Measurements from ENCODE around the gene SYTL5.

The SYTL5 gene

DNA sequence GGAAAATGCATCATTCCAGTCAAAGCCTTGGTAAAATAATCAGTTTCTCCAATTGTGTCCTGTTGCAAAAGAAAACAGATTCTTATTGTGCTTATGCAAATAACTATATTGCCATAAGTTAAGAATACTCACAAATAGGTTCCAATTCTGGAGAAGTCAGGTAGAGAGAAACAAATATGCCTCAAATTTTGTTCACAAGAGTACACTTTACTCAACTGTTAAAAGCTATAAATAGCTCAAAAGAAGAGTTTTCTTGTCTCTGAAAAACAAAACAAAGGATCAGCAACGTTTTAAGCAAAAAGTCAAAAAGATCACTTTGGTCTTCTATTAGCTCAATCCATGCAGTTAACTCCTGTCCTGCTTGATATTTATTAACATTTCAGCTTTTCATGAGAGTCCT lies 21.9 kb downstream of the SYTL5 start:
- no peak for ATAC-seq

DNA sequence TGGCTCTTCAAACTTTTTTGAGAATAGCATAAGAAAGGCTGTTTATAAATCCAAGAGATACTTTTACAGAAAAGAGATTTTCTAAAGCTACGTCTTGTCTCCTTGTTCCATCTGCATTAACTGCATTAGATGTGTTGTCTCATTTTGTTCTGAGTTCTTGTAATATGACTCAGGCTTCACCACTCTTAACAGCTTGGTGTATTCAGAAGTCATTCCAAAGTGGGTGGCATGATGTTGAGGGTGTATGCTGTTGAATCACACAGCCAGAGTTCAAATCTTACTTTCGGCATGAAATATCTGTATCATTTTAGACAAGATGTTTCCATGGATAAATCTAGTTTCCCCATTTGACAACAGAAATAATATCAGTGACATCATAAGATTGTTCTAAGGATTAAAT lies 30.1 kb downstream of the SYTL5 start:
- no peak for ATAC-seq

DNA sequence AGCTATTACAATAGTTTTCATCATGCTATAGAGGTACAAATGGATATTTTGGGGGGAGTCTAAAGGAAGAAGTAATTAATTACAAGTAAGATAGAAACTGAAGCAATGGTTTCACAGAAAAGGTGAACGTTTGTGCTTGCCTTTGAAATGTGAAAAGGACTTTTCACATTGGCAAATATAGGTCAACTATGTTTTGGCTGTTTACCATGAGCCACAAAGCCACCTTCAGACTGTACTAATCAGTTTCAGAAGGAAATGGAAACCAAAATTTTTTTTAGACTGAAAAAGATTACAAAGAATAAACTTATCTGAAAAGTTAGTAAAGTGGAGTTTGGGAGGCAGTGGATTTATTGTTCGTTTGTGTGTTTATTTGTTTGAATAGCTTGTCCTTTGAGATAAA lies 32.1 kb downstream of the SYTL5 start:
- ATAC-seq: no peak

DNA sequence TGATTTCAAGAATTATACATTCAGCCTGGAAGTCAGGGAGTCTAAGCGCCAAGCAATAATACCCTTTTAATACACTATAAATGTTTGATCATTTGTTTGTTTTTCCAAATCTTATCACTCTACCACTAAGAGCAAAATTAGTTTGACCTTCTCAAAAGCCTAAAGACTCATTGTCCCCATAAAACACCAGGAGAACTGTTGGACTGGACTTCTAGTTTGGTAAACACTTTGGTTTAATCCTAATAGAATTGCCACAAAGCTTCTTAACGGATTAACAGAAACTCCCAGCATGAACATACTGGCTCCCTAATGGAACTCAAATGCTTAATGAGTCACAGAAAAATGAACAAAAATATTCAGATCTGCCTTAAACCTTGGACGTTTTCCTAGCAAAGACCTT lies 34.9 kb downstream of the SYTL5 start:
- no peak for ATAC-seq

DNA sequence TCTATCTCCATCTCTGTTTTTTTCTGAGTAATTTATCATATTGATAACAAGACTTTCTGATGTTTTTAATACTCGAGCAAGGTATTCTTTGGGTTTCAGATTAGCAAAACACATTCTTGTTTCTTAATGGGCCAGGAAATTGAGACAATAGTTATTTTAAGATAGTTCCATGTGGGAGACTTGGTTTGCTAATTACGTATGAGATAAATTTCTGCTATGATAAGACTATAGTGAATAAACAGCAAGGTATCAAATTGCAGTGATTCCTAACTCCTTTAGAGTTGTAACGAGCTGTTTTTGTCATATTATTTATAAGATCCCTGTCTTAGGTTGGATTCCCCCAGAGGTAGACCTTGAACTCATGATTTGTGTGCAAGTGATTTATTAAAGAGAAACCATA lies 38.3 kb downstream of the SYTL5 start:
- ATAC-seq: no peak

DNA sequence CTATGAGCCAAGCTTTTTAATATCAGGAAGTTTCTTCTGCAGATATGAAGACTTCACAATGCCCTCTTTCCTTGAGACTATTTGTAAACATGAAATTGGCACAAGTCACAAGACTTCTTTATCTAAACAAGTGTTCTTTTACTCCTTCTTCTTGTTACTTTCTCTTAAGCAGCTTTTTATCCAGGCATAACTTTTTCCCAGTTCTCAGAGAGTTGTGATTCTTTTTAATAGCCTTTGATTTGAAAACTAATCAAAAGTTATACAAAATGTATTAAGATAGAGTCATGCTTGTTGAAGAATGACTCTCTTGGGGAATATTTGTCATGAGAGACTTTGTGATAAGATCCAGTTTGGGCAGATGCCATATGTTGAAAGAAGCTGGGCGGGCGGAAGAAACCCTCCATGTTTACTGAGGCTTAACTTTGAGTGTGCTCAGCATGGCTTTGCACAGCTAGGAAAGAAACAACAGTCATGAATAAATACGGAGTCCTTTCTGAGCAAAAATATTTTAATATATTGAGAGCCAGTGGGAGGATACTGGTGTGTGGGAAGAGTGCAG lies 39.3 kb downstream of the SYTL5 start:
- ATAC-seq: no peak

DNA sequence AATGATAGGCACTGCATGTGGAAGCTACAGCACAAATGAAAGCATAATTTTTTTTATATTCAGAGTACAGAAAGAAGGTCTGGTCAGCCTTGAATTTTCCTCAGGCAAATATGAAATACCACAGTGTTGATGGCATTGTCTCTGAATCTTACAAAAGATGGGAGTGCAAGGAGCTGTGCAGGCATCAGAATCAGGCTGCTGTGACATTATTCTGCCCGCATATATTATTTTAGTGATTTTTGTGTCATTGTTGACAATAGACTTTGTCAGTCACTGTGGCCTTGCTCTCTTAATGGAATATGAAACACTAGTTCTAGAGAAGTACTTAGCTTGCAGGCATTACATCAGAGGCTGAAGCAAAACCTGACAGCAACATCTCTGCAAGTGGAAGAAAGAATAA lies 42.5 kb downstream of the SYTL5 start:
- ATAC-seq: no peak

DNA sequence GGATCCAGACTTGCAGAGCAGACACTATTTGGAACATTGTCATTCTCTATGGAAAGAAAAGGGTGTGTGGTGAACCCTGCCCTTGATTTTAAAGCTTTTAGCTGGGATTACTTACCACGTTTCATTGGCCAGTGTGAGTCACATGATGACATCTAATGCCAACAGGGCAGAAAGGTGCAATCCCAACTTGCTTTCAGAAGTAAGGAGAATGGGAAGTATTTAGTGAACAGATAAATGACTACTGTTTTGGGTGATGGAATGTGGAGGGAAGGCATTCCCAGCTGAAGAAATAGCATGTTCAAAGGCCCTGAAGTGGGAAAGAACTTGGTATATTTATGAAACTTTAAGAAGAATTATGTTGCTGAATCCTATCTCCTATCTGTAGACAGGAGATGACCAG lies 44.5 kb downstream of the SYTL5 start:
- ATAC-seq: no peak

DNA sequence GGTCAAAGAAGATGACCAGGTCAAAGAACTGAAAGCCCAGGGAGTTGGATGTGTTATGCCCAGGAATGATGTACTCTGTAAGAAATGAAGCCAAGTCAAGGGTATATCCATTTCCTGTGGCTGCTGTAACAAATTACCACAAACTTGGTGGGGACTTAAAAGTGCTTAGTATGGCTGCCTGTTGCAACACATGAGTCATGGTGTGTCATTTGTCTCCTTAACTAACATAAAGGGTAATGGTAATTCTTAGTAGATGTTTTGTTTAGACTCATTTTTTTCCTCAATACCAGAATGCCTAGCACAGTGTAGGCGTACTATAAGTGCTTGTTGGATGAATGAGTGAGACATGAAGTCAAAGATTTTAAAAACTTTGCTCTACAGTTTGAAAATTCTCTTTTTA lies 45.7 kb downstream of the SYTL5 start:
- ATAC-seq: peak; percentile 28 to 45

DNA sequence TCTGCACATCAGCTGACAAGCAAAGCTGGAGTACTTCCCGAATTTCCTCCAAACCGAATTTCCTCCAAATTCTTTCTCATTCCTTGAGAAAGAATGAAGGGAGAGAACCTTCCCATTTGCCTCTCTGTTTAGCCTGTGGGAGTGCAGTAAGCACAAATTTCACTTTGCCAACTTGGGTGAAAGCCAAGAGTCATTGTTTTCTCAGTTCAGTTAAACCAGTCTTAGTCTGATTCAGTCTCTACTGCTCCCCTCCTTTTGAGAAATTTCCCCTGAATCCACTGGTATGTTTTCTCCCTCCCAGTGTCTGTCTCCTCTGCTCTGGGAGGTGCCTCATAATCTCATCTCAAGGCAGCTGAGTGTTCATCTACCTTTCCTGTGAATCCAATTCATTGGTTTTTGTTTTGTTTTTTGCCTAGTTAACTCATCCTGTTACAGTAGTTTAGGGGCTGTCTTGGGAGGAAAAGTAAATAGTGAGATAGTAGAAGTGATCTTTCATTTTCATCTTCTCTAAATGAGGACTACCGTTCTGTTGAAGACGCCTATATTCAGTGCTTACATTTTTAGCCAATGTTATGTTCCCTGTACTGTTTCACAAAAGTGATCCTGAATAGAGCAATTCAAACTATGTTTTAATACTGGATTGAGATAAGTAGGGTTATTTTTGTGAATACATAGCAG lies 49.0 kb downstream of the SYTL5 start:
- ATAC-seq: no peak

DNA sequence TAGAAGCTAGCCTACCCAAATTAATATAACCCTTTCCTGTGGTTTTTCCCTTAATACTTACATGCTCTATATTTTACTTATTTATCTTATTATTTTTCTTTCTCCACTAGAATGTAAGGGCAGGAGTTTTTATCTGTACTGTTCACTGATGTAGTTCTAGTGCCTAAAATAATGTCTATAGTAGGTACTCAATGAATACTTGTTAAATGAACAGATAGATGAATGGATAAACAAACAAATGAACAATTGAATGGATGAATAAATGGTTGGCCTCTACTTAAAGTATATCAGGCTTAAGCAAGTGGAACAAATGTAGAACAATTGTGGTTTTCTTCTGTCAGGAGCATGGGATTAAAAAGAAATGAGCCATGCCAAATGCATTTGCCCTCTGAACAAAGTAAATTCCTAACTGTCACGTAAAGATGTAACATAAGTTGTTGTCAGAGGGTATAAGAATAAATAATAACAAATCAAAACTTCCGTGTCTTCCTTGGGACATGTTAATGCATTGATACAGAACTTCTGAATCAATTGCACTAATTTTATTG lies 54.1 kb downstream of the SYTL5 start:
- ATAC-seq: no peak

DNA sequence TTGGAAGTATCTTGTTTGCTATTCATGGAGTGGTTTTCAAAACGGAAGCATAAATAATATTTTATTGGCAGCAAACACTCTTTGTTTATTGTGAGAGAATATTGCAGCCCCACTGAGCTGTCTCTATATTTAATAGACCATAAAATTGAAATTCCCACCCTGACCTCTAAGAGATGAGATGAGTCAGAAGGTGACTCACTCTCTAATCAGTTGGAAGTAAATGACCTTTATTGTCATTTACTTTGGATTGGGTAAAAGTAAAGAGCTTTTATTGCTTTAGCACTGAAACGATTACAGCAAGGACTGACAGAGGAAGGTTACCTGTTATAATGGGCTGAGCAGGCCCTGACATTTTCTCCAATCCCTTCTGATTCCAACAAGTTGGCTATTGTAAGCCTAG lies 55.0 kb downstream of the SYTL5 start:
- ATAC-seq: no peak

DNA sequence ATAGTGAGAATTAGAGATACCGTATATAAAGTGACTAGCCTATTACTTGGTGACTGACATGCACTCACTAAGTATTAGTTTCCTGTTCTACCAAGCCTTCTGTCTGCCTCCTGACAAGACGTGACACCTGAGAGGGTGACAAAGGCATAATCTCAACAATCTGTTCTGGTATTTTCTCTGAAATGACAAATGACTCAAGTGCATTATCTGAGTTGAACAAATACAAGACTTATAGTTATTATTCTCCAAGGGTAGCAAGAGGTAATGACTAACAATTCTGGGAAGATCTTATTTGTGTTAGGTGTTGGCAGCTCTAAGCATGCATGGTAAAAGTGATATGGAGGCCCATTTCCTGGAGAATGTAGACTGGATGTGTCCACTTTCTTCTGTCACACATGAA lies 60.6 kb downstream of the SYTL5 start:
- ATAC-seq: peak; percentile 38 to 48

DNA sequence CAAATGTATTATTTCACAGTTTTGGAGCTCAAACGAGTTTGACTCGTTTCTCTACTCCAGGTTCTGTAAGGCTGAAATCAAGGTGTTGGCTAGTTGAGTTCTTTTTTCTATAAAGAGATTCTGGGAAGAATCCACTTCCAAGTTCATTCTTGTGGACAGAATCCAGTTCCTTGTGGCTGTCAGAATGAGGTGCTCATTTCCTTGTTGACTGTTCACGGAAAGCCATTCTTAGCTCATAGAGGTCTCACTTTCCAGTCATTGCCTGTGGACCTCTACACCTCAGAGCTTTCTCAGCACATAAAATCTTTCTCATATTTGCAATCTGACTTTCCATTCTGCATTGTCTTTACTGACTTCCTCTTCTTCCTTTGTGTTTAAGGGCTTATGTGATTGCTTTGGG lies 62.9 kb downstream of the SYTL5 start:
- ATAC-seq: no peak

DNA sequence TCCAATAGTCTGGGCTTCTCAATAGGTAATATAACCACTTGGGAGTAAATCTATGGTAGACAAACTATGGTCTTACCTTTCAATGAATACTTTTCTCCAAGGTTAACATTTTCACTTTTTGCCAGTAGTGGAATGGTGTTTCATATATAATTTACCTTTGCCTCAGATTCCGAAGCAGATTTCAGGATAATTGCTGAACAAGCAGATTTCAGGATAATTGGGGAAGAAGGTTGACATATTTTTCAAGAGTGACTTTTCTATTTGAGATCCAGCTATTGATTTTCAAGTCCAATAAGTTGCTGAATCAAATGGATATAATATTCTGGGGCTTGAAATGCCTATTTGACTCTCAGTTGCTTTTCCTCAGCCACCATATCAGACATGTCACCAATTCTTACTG lies 63.6 kb downstream of the SYTL5 start:
- ATAC-seq: no peak

DNA sequence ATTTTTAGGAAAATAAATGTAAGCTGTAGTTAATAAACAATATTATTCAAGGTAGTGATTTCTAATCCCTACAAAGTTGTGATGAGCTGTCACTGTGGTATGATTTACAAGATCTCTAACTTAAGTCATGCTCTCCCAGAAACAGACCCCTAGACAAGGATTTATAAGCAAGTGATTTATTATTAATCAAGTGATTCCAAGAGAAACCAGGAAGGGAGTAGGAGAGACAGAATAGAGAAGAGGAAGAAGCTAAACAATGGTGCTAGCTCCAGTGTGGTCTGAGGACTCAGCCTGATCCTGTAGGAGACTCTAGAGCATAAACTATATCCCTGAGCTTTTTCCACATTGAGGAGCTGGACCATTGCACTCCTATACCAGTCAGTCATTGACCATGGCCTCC lies 73.1 kb downstream of the SYTL5 start:
- ATAC-seq: no peak

DNA sequence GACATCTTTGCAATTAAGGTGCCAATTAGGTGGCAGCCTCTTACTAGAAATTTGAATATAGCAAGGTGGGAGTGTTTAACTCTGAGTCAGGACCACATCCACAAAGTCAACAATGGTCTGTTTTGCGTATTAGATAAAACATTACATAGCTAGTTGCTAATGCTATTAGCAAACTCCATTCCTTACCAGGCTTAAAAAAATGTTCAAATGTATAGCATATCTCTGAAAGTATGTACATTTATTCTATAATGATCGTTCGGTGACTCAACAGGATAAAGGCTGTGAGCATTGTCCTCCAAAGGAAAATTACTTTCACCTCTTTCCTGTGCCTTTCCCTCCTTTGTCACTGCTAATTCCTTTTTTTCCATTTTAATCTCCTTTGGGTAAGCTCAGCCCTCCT lies 74.5 kb downstream of the SYTL5 start:
- ATAC-seq: no peak

DNA sequence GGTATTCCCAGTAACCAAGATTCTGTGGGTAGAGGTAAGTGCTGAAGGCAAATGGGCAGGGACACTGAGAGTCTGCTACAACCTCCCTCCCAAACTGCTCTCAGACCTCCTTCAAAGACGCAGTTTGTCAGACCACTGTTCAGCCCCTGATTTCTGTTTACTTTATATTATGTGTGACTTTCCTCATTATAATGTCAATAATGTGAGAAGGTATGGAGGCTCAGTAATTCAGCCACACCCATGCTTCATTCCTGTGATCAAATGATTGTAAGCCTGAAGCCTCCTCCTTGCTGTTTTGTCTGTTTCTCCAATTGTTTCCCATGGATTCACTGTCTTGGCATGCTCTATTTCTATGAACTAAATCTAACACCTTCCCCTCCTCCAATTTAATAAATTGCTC lies 75.6 kb downstream of the SYTL5 start:
- no peak for ATAC-seq

DNA sequence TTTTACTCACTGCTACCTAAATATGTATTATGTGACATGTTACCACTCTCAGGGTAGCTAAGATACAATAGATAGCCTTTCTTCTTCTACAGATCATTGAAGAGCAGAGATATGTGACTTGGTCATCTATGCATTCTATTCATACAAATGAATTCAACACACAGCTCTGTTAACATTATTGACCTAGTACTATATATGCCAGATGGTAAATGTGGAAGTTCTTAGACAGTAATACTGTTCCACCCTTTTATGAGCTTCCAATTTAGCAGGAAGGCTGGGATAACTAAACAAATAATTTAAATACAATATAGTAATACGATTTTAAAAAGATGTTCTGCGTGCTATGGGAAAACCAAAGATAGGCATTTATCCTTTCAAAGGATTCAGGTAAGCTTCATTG lies 76.0 kb downstream of the SYTL5 start:
- ATAC-seq: no peak

DNA sequence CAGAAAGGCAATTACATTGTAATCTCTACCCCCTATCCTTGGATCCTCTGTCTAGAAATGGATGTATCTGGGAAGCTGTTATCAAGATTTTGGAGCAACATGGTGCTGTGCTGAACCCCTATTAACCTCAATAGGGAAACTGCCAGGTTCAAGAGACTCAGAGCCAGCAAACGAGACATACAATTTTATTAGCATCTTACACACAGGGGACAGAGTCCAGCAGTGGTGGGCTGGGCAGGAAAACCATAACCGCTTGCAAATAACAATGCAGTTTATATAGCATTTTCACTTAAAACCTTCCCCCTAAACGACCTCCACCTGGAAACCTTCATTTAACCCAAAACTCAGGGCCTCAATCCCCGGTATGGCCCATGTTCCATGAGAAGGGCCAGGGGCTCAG lies 79.5 kb downstream of the SYTL5 start:
- no peak for ATAC-seq

DNA sequence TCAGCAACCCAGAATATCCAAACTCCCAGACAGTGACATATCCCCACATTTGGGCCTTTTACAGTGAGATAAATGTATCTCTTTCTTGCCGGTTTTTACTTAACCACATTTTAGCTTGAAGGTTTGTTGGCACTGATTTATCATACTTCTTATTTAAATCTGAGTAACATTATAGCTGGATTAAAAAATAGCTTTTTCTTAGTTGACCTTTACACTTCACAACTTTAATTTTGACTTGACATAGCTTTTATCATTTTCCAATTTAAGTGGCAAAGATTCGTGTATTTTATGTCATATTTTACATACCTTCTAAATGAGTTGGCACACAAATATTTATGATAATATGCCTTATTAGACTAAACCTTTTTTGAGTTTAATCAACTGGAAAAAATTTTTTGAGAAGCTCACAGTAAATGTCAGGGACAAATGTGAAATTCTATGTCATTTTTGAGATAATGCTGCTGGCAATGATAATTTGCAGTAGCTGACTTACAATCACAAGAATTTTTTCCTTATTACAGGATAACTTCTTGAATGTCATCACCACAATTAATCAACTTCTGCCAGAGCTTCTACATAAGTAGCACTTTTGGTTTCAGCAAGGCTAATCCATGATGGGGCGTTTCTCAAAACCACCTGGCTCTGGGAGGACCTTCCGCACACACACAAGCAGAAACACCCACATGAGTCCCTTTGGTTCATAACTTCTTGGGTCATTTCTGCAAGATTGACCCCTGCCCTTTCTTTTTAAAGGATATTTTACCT lies 80.3 kb downstream of the SYTL5 start:
- no peak for ATAC-seq

DNA sequence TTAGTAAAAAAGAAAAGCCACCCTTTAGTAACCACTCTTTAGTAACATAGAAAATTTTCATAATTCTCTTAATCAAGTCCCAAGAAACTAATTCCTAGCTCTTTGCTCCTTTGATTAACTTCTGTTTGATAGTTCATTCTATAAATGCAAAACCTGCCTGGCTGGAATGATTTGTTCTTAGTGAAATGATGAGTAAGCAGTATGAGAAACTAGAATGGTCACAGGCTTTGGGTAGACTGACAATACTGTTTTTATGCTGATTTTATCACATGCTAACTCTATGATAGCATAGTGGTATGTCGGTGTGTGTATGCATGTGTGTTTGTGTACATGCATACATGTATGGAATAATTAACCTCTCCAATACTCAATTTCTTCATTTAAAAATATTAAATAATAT lies 81.2 kb downstream of the SYTL5 start:
- no peak for ATAC-seq

DNA sequence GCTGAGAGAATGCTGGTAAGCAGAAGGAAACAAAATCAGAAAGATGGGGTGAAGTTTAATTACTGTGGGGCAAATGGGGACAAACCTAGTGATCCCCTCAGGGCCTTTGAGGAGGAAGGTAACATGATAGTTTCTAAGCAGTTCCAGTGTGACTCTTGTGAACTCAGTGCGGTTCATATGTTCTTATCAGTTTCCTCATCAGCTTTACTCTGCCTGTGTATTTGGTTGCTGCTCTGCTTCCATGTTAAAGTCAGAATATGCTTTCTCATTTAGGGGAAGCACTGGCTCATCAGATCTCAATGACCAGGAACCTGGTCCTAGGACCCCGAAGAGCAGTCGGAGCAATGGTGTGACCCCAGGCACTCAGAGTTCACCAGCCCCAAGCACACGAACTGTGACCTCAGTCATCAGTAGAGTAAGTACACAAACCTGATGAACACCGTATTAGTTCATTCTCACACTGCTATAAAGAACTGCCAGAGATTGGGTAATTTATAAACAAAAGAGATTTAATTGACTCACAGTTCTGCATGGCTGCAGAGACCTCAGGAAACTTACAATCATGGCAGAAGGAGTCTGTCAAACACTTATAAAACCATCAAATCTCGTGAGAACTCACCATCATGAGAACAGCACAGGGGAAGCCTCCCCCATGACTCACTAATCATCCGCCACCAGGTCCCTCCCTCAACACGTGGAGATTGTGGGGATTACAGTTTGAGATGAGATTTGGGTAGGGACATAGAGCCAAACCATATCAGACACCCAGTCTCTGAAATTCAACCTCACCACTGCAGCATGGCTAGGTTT lies 83.0 kb downstream of the SYTL5 start:
- no peak for ATAC-seq

All from activated CD4-positive, CD25-positive, alpha-beta regulatory T cell treated with anti-CD3 and anti-CD28 coated beads, Interleukin-2, amount 50 U/mL, for 24 hours (primary cell).